Measurements from ENCODE around the gene PRSS22.

DNA sequence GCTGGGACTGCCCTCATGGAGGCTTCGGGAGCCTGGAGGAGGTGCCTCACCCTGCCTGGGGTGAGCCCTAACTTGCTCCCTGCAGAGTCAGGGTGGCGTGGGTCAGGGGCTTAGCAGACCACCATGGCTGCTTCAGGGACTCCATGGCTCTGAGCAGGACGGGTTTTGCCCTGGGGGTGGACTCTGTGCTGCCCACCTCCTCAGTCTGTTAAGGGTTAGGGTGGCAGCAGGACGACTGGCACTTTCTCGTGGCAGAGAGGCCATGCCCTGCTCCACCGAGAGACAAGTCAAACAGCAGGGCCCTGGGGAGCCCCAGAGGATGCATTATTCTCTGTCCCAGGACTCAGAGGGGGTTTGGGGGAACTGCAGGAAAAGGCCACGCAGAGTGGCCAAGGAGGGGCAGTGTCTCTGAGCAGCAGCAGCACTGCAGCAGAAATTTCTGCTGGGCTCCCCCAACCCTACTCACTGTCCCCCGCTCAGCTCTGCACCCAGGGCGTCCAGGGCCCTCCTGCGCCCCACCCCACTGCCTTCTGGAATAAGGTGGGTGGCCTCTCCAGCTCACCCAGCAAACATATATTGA is 1.8 kb upstream of the PRSS22 start:
- TF ChIP-seq FOXK2 (IDR thresholded peaks at IDR 0.05), result no peak
- TF ChIP-seq BHLHE40 (IDR thresholded peaks at IDR 0.05; ENCODE audit: borderline replicate concordance), result no peak
- TF ChIP-seq, protein P1, sequence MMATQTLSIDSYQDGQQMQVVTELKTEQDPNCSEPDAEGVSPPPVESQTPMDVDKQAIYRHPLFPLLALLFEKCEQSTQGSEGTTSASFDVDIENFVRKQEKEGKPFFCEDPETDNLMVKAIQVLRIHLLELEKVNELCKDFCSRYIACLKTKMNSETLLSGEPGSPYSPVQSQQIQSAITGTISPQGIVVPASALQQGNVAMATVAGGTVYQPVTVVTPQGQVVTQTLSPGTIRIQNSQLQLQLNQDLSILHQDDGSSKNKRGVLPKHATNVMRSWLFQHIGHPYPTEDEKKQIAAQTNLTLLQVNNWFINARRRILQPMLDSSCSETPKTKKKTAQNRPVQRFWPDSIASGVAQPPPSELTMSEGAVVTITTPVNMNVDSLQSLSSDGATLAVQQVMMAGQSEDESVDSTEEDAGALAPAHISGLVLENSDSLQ (IDR thresholded peaks at IDR 0.05), result no peak

All from HEK293T (cell line).